NCI-H1417 (cell line): ENCODE data around the gene PTPN9.
A peak's percentile ranks its signal among the peaks of the same experiment; 100 is the strongest.
"Not testable (repeated sequence)": the region's sequence is repeated elsewhere in the genome, so short reads cannot be mapped to it uniquely, and the experiment has no call there.

Source experiments
- DNase-seq, 3 experiments: peaks; one replicate each; lab custom pipeline; 2025; lab: John Stamatoyannopoulos, UW

Gene PTPN9

DNA sequence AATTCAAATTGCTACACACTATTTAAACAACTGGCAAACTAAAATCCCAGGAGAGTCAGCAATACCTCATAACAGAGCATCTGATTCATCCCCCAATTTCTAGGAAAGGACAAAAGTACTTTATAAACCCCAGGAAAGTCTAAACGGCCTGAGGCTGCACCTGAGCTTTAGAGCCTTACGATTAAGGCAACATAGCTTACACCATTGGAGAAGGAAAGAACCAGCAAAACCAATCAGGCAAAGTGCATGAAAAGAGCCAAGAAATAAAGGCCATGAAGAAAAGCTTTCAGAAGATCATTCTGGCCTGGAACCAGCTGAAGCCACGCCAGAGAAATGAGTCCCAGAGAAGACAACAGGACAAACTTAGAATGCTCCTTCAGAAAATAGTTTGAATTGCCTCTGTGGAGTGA, 48.1 kb downstream of the PTPN9 start:
- DNase-seq = peak in 1 of 3 experiments; percentile 20

DNA sequence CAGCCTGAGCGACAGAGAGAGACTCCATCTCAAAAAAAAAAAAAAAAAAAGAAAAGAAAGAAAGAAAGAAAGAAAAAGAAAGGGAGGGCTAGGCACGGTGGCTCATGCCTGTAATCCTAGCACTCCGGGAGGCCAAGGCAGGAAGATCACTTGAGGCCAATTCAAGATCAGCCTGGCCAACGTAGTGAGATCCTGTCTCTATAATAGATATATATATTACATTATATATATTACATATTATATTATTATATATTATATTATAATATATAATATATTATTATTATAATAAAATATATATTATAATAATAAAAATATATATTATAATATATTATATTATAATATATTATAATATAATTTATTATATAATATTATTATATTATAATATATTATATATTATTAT, 48.9 kb downstream of the PTPN9 start:
- no peak for DNase-seq

DNA sequence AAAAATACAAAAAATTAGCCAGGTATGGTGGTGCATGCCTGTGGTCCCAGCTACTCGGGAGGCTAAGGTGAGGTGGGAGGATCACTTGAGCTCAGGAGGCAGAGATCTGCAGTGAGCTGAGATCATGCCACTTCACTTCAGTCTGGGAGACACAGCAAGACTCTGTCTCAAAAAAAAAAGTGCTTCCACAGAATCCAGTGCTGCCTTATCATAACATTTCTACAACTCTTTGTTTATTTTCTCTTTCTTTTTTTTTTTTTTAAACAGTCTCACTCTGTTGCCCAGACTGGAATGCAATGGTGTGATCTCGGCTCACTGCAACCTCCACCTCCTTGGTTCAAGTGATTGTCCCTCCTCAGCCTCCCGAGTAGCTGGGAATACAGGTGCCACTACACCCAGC, 53.4 kb downstream of the PTPN9 start:
- not testable (repeated sequence) for DNase-seq

DNA sequence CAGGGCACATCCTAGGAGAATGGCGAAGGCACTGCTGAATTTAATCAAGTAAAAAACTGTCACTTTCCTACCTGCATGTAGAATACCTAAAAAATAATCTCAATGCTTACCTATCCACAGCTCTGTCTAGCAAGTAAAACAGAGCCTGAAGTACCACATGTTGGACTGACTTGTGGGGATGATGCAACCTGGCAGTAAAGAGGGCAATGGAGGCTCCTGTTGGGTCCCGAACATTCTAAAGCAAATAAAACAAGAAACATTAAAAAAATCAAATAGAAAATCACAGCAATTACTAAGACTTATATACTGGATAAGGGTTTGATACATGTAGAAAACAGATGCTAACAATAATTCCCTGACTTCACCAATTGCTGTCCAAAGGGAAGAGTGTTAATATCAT, 56.1 kb downstream of the PTPN9 start:
- DNase-seq = no peak

DNA sequence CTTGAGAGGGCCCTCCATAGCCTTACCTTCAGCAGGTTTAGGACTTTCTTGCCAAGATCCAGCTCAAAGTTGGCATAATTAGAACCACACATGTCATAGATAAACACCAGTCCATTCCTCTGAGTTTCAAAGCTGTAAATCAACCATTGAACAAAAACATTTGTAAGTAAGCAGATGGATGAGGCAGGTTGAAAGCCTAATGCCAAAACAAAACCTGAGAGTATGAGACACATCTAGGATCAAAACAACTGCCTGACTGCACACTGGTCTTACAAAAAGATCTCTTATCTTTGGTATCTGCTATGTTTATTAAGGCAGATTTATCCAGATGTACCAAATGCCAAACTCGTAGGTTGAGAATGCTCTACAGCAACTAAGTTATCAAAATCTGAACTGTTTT, 61.9 kb downstream of the PTPN9 start:
- DNase-seq = no peak

DNA sequence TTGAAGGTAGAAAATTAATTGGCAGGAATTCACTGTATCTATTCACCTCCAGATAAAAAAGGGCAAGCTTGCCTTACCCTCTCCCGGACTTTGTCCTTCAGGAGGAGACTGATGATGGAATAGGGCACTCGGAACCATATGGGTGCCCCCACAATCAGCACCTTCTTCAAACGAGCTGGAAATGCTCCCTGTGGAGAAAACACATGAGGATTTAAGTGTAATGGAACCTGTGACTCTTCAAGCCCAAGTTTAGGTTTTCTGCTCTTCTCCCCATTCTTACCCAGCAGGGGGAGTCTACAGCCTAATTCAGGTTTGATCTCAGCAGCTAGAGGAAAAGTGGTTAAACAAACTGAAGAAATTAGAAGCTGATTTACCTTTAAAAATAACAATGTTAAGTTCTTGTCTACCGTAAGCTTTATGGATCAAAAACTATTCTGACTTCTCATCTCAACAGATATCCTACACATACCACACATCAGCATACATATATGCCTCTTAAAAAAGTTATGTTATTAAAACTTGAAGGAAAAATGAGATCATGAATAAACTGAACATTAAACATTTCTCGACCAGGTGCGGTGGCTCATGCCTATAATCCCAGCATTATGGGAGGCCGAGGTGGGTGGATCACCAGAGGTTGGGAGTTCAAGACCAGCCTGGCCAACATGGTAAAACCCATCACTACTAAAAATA, 70.1 kb downstream of the PTPN9 start:
- peak in 2 of 3 experiments; percentile 18 to 53 for DNase-seq

DNA sequence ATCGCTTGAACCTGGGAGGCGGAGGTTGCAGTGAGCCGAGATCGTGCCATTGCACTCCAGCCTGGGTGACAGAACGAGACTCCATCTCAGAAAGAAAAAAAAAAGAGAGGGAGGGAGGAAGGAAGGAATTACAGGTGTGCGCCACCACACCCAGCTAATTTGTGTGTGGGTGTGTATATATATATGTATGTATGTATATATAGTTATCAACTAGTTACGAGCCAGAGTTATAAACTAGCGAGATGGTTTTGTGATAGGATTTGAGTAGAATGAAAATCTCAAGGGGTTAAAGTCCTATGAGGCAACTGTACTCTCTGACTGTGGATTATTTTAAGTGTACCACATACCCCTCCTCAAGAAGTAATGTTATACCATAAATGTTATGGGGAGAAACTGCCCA, 76.8 kb downstream of the PTPN9 start:
- DNase-seq = no peak

DNA sequence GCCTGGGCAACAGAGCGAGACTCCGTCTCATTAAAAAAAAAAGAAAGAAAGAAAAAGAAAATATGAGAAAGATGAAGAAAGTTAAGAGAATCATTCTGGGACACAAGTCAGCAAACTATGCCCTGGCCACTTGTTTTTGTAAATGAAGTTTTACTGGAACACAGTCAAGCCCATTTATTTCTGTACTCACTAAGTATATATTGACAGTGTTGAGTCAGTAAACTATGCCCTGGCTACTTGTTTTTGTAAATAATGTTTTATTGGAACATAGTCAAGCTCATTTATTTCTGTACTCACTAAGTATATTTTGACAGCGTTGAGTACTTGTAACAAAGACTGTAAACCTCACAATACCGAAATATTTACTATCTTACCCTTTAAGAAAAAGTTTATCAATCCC, 85.4 kb downstream of the PTPN9 start:
- DNase-seq = no peak

DNA sequence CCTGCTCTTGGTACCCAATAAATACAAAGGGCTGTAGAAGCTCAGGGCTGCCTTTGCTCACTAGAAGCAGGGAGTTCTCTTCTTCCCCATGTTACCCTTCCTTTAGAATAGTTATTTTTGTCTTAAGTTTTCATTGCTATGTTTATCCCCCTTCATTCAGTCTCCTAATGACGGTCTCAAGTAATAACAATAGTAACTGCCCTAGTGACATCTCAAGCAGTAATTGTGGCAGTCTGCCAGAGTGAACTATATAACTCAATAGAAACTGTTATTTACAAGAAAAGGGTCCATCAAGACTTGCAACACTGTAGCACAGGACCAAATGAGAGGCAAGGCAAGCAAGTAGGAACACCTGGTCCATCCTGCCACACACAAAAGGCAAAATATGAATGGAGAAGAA, 95.2 kb downstream of the PTPN9 start:
- DNase-seq = no peak

DNA sequence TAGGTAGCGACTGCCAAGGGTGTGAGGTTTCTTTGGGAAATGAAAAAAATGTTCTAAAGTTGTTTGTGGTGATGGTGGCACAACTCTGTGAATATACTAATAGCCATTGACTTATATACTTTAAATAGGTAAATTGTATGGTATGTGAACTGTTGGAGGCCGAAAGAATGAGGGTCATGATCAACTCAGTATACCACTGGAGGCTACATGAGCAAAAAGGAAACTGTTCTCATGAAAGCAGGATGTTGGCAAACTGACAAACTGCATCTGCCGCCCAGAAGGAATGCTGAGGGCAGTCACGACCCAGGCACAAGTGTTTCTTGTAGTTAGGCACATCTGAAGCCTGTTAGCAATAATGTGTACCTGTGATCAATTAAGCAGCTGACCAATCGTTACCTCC, 95.6 kb downstream of the PTPN9 start:
- DNase-seq = not testable (repeated sequence)

DNA sequence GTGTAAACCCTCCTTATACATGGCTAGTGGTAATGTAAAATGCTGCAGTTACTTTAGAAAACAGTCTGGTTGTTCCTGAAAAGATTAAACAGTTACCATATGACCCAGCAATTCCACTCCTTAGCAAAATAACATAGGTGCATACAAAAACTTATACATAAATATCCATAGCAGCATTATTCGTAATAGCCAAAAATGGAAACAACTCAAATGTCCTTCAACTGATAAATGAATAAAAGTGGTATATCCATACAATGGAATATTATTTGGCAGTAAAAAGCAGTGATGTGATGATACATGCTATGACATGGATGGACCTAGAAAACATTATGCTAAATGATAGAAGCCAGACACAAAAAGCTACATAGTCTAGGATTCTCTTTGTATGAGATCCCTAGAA, 96.0 kb downstream of the PTPN9 start:
- DNase-seq = no peak

DNA sequence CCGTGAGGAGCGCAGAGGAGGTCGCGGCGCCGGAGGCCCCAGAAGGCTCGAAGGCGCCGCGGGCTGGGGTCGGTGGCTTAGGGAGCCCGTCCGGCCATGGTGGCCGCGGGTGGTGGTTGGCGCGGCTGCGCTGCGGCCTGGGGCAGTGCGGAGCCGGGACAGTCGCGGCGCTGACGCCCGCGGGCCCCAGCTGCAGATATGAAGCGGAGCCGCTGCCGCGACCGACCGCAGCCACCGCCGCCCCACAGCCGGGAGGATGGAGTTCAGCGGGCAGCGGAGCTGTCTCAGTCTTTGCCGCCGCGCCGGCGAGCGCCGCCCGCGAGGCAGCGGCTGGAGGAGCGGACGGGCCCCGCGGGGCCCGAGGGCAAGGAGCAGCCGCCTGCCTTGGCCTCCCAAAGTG, 98.7 kb downstream of the PTPN9 start:
- DNase-seq = not testable (repeated sequence)

DNA sequence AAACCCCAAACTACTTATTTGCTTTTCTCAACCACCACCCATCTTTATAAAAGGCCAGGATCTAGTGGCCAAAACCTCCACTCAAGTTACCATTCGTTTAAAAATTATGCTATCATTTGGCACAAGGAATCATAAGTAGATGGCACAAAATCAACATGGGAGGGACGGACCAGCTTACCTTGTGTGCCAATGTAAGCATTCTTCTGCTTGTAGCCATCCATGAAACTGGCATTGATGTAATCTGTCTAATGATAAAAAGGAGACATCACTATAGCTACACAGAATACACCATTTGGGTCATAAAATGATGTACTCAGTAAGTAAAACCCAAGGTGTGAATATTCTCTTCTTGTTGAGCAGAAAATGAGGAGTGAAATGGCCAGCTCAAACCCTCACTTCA, 99.4 kb downstream of the PTPN9 start:
- DNase-seq = no peak

DNA sequence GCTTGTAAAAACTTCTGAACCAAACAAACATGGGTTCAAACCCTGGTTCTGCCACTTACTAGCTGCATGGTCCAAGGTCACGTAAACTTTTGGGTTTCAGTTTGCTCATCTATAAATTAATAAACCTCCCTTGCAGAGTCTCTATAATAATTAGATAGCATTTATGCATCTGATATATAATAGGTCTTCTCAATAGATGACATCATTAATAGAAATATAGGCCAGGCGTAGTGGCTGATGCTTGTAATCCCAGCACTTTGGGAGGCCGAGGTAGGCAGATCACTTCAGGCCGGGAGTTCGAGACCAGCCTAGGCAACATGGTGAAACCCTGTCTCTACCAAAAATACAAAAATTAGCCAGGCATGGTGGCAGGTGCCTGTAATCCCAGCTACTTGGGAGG, 102.0 kb downstream of the PTPN9 start:
- not testable (repeated sequence) for DNase-seq

DNA sequence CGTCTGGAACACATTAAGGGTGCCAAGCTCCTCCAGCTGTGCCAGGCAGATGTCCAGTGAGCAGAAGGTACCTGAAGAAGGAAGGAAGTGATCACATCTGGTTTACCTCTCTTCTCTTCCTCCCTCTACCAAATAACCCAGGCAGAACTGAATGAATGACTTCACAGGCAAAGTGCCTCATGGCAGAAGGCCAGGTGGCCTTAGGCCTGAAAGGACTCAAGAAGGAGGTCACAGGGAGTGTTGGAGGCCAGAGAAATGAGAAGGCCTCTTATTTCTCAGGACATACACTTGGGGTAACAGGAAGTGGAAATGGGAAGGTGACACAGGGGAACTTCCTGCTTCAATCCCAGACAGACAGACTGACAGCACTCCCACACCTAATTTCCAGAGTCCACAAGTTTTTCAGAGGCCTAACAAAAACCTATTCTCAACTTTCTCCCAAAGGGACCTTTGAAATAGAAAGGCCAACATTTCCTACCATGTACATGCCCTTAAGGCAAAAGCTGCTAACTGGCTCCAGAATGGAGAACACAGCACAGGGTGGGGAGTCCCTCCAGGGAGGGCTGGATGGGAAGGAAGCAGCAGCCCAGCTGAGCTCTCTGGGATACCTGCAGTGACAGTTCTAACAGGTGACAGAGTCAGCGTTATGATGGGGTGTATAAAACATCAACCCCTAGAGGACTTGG, 110.1 kb downstream of the PTPN9 start:
- DNase-seq = no peak

DNA sequence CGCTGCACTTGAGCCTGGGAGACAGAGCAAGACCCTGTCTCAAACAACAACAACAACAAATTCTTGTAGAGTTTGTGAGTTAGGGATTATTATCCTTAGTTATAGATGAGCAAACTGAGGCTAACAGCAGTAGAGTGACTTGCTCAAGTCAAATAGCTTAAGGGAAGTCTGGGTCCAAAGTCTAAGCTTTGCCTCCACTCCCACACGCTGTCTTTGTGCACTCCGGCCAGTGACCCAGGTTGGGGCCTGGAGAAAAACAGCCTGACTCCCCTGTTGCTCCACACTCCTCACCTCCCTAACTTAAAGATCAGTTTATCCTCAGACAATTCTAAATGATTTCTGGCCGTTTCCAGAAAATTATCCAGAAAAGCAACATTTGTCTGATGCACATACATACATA, 118.5 kb downstream of the PTPN9 start:
- DNase-seq = no peak

DNA sequence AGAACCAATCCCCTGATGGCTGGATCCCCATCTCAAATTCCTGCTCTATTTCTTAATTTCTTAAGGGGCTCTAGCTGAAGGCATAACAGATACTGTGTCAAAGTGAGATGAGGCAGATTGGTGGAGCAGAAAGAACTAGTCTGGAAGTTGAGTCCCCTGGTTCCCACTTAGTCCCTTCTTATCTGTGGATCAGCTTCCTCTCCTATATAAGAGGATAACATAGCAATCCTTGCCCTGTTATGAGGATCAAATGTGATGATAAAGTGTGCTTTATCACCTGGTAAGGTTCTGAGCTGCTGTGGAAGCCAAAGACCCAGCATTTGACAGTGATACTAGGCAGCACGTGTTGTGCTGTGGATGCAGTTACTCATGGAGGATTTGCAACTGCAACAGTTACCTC, 119.5 kb downstream of the PTPN9 start:
- DNase-seq = no peak

DNA sequence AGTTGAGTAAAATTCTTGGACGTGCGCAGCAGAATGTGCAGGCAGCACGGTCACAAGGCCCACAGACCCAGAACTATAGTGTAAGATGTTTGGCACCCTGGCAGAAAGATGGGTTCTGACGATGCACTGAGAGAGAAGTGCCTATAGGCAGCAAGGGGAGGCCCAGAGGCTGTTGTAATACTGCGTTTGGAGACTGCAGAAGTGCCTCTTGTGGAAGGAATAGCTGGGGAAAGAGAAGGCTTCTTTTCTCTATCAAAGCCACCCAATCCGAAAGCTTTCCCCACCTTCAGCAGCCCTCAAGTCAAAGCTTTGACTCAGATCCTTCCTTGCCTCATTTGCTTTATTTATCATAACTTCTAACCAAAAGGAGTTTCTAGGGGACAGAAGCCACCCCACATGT, 122.4 kb downstream of the PTPN9 start:
- DNase-seq = no peak

DNA sequence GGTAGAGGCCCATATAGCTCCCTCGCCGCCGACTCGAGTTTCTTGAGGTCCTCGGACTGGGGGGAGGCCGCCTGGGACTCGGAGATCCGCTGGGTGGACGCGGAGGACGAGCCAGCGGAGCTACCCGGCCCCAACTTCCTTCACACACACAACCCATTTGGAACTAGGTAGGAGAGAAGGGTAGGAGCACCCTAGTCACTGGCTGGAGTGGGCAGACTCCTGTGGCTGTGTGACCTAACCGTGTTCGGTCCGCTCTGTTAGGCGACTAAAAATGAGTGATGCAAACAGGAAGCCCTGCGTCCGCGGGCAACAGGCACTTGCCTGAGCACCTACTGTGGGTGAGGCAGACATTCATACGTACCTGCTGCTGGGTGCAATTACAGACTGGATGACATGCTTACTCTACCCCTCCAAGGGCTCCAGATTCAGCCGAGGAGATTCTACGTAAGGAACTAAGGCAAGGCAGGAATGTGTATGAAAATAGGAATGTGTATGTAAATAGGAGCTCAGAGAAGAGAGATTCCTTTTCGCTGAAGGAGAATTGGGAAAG, 123.1 kb downstream of the PTPN9 start:
- no peak for DNase-seq

DNA sequence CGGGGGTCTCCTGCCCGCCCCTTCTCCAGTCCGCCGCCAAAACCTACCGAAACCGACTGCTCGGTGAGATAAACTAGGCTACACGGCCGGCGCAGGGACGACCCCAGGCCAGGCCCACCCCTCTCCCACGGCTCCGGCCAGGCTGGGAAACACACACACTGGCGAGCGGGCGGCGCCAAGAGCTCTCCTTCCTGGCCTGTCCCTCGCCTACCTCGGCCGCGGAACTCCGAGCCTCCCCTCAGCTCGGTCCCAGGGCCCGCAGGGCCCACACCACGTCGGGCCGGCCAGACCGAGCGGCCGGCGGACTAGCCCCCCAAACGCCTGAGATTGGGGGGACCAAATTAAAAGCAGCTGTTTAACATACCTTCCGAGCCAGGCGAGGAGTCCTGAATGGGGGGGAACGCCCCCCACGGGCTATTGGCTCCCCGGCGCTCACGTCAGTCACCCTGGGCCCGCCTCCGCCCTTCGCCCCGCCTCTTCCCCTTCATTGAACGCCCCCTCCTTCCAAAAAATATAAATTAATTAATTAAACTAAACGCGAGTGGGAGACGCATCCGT, 123.6 kb downstream of the PTPN9 start:
- peak; percentile 66 to 88 (median 87) for DNase-seq

DNA sequence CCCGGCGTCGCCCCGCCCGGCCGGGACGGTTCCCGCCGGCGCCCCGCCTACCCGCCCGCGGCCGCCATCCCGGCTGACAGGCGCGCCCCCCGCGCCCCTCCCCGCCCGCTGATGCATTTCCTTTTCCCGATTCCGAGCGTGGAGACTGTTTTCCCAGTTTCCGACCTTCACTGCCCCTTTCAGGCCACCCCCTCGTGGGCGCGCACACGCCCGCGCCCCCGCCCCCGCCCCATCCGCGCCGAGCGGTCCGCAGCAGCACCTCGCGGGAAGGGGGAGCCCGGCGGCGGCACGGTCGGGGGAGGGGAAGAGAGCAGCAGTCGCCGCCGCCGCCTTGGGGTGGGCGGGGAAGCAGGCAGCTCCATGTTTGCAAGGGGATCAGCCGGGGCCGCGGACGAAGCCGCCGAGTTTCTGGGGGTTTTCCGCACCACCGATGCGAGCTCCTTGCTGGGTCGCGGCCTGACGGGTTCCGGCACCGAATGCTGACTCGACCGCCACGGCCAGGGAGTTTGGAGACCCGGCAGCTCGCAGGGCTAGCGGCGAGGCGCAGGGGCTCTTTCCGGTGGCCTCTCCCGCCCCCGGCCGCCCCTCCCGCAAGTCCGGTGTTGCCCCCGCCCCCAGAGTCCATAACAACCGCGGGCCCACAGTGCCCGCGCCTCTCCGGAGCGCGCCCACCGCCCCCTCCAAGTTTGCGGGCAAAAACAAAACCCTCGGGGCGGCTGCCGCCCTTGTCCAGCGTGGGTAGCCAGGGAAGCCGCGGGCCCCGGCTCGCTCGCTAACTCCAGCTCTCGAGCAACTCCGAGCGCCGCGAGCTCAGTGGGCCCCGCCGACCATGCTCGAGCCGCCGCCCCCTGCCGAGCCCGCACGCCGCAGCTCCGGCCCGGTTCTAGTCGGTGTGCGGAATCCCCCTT, 124.4 kb downstream of the PTPN9 start:
- DNase-seq = peak; percentile 34 to 92 (median 80)
